Astrocyte of the cerebellum (primary cell): ENCODE data around the gene TCTN1.

Experiments used
- DNase-seq: peaks from one replicate; pipeline ENCODE4 v3.0.0-alpha.2; 2011; ENCODE audit warnings: low read depth
- H3K4me3 ChIP-seq: 2 replicates; pipeline ENCODE4 v1.5.1; 2011; ENCODE audit warnings: mild to moderate bottlenecking, low read depth, low read length, moderate library complexity
- CTCF ChIP-seq: IDR thresholded peaks from 2 replicates; pipeline ENCODE4 v1.5.1; 2012; ENCODE audit warnings: low read length, low read depth, moderate library complexity, mild to moderate bottlenecking; ENCODE audit errors: missing control alignments
- in situ Hi-C: cut with HindIII; loops from 2 replicates; pipeline ENCODE4 v1.10.0; 2017; ENCODE audit warnings: low sequenced_read_pairs

Gene TCTN1

DNA sequence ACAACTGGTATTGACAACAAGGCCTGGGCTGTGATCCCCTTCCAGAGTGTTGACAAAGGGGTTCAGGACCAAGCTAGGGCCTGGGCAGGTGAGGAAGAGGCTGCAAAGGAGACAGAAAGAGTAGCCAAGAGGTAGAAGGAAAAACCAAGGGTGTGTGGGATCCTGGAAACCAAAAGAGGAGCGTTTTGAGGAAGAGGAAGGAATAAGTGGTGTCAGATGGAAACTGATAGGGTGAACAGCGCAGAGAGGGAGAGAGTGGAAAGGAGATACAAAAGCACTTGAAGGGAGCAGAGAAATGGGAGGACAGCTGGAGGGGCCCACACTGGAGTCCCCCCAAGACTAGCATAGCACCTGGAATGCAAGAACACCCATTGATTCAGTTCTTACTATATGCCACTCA is 83.3 kb downstream of the TCTN1 start:
- no peak for TF ChIP-seq CTCF
- DNase-seq, result no peak
- in situ Hi-C loops, result no loop called here
- H3K4me3 ChIP-seq, result no peak overlapping the region

GRCh38 chr12:110698171-110698902 is 84.4 kb downstream of the TCTN1 start:
- H3K4me3 ChIP-seq, result no peak overlapping the region
- TF ChIP-seq CTCF, result peak; percentile 72
- in situ Hi-C loops, result no loop called here
- peak; percentile 65 for DNase-seq
